ENCODE results near the gene B3GALT2. TPM values are rescaled to one million over a fixed set of nuclear protein-coding genes. Genes with fewer than 3 reads are reported as not detected.

The B3GALT2 gene
- total and polyA plus RNA-seq, 2 of the 8 experiments (the other 6 are each of a cell fraction or from before 2014, with no cell fraction given): not detected

DNA sequence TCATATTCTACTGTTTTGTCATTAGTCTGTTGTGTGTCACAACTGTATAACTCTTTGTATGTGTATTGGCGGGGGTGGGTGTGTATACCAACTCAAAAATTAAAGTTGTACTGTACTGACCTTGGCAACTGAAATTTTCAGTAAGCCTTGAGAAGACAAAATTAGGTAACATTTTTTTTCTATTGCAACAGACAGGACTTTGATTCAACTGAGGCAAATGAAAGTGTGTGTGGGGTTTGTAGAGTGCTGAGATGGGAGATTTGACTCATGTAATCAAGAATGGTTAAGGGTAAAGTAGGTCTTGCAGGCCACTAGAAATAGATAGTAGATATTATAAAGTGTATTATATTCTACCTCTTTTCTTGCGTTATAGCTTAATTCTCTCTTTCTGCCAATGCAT lies 14.6 kb upstream of the B3GALT2 start:
- Histone ChIP-seq H4K20me1 (replicated peaks in 1 of 2; ENCODE audit: control insufficient read depth in 1 of 2, insufficient read depth in 2 of 2, low read length in 2 of 2) (peaks cover 0 to 1% of the 10 kb centered on the region in 2 experiments), H3K4me3 (ENCODE audit: extremely low read depth in 1 of 4, insufficient read depth in 2 of 4, low read depth in 3 of 4, low read length in 4 of 4) (no peak overlapping the region), H3K9me3 (ENCODE audit: insufficient read depth in 2 of 2, low read depth in 1 of 2, low read length in 1 of 2) (no peaks in the 10 kb centered on the region), H2BK5ac (ENCODE audit: low read depth, low read length) (no peak overlapping the region), H4K8ac (ENCODE audit: extremely low read depth, insufficient read depth, low read length) (no peak overlapping the region), H3K4me1 (replicated peaks in 1 of 4; ENCODE audit: control insufficient read depth in 3 of 4, insufficient read depth in 4 of 4, low read length in 3 of 4) (no peaks in the 10 kb centered on the region), H3K14ac (ENCODE audit: insufficient read length) (no peak overlapping the region), H3K4me2 (ENCODE audit: insufficient read depth in 1 of 2, low read depth in 2 of 2, low read length in 2 of 2) (no peak overlapping the region), H3K18ac (ENCODE audit: extremely low read depth, low read length) (no peak overlapping the region), H2AK5ac (ENCODE audit: low read depth, low read length) (no peak overlapping the region), H3K23me2 (ENCODE audit: low read depth, low read length) (no peaks in the 10 kb centered on the region), H3K36me3 (ENCODE audit: control insufficient read depth in 2 of 4, insufficient read depth in 4 of 4, low read length in 3 of 4) (peaks cover 0 to 13% (median 0%) of the 10 kb centered on the region in 4 experiments; a peak in 2 of 8 replicates), H4K91ac (replicated peaks; ENCODE audit: insufficient read length, low read length) (no peak overlapping the region), H2AFZ (ENCODE audit: low read length) (no peak overlapping the region), H3K56ac (replicated peaks; ENCODE audit: insufficient read length, low read depth, low read length) (no peak overlapping the region), H2BK120ac (replicated peaks; ENCODE audit: low read depth, low read length) (no peak overlapping the region), H3K79me2 (ENCODE audit: control insufficient read depth in 1 of 2, insufficient read depth in 2 of 2, low read length in 2 of 2) (peaks cover 0 to 26% of the 10 kb centered on the region in 2 experiments; a peak in 2 of 4 replicates), H2BK15ac (ENCODE audit: low read length) (no peak overlapping the region), H3K23ac (ENCODE audit: insufficient read length) (no peak overlapping the region), H3K4ac (replicated peaks; ENCODE audit: insufficient read length, low read depth, low read length) (no peak overlapping the region), H3K9ac (replicated peaks in 1 of 4; ENCODE audit: extremely low read depth in 1 of 4, low read depth in 3 of 4, low read length in 3 of 4) (no peak overlapping the region), H3K79me1 (ENCODE audit: low read depth, low read length) (no peaks in the 10 kb centered on the region), H2BK20ac (ENCODE audit: low read length) (no peak overlapping the region), H3K27ac (ENCODE audit: low read depth, low read length) (no peak overlapping the region), H3K27me3 (replicated peaks in 1 of 4; ENCODE audit: control insufficient read depth in 3 of 4, extremely low read depth in 1 of 4, insufficient read depth in 3 of 4, low read length in 3 of 4) (no peaks in the 10 kb centered on the region), H4K5ac (ENCODE audit: insufficient read length, low read depth, low read length) (no peak overlapping the region), H2BK12ac (ENCODE audit: low read depth, low read length) (no peak overlapping the region)
- no peak for FAIRE-seq
- ChIA-PET CTCF (ENCODE audit: partially characterized antibody) (interaction anchor here (0.7 to 0.8 kb wide), 2 partner anchors 181 to 194 kb away, joined by 3 read pairs; no protein-coding TSS in a partner anchor), POLR2A (ENCODE audit: partially characterized antibody) (no interaction called here)
- TF ChIP-seq BRCA1 (IDR thresholded peaks at IDR 0.05; ENCODE audit: low read depth, low read length) (no peak), TBP (IDR thresholded peaks at IDR 0.05; ENCODE audit: low read depth, low read length) (no peak), FOSL1 (IDR thresholded peaks at IDR 0.05; ENCODE audit: insufficient read depth, low read depth, low read length) (no peak), RFX5 (IDR thresholded peaks at IDR 0.05; ENCODE audit: borderline replicate concordance, low read depth, low read length) (no peak), RBBP5 (IDR thresholded peaks at IDR 0.05; ENCODE audit: borderline replicate concordance, low read depth, low read length) (no peak), POLR2A (IDR thresholded peaks at IDR 0.05; ENCODE audit: control extremely low read depth in 1 of 2, low read depth in 2 of 2, low read length in 2 of 2) (no peak)
- 95% methylated on average over 2 of the region's 2 CpGs; no CpG with 5 or more reads in 1 of the 2 experiments for WGBS, 2 experiments (ENCODE audit: extremely low coverage in 1 of 2, insufficient coverage in 1 of 2, insufficient read length in 1 of 2, insufficient replicate concordance in 2 of 2, low coverage in 1 of 2, low lambda C conversion rate in 2 of 2, missing lambda C conversion rate in 1 of 2)
- DNase-seq (ENCODE audit: low read depth in 1 of 2, low spot score in 2 of 2): no peak
